Fibroblast of villous mesenchyme (primary cell): ENCODE results near the gene C19orf12. TPM values are rescaled to one million over a fixed set of nuclear protein-coding genes. Genes with fewer than 3 reads are reported as not detected.

Source experiments
- DNase-seq: peaks from one replicate; pipeline ENCODE4 v3.0.0-alpha.2; 2010; ENCODE audit warnings: low read depth
- H3K4me3 ChIP-seq: 2 replicates; pipeline ENCODE4 v1.5.1; 2011; ENCODE audit warnings: low read depth, mild to moderate bottlenecking, low read length
- CTCF ChIP-seq: IDR thresholded peaks from 2 replicates; pipeline ENCODE4 v1.5.1; 2012; ENCODE audit warnings: low read depth, mild to moderate bottlenecking, low read length; ENCODE audit not compliant: insufficient read depth
- total RNA-seq: library from RNA; depleted of rRNA; stranded (reverse); fragments of >200 nt; gene quantifications from 2 replicates; pipeline ENCODE4 v1.2.3, GENCODE V29; 2012

The C19orf12 gene
- total RNA-seq, 1 donor: 38.4 TPM

GRCh38 chr19:29706635-29707034, 8.4 kb downstream of the C19orf12 start:
- TF ChIP-seq CTCF: no peak

GRCh38 chr19:29705706-29706105, 9.4 kb downstream of the C19orf12 start:
- H3K4me3 ChIP-seq: no peak overlapping the region
- TF ChIP-seq CTCF: no peak
- no peak for DNase-seq

More at GRCh38 chr19:29706635-29707034, 8.4 kb downstream of the C19orf12 start:
- no peak for DNase-seq
- no peak overlapping the region for H3K4me3 ChIP-seq

DNA sequence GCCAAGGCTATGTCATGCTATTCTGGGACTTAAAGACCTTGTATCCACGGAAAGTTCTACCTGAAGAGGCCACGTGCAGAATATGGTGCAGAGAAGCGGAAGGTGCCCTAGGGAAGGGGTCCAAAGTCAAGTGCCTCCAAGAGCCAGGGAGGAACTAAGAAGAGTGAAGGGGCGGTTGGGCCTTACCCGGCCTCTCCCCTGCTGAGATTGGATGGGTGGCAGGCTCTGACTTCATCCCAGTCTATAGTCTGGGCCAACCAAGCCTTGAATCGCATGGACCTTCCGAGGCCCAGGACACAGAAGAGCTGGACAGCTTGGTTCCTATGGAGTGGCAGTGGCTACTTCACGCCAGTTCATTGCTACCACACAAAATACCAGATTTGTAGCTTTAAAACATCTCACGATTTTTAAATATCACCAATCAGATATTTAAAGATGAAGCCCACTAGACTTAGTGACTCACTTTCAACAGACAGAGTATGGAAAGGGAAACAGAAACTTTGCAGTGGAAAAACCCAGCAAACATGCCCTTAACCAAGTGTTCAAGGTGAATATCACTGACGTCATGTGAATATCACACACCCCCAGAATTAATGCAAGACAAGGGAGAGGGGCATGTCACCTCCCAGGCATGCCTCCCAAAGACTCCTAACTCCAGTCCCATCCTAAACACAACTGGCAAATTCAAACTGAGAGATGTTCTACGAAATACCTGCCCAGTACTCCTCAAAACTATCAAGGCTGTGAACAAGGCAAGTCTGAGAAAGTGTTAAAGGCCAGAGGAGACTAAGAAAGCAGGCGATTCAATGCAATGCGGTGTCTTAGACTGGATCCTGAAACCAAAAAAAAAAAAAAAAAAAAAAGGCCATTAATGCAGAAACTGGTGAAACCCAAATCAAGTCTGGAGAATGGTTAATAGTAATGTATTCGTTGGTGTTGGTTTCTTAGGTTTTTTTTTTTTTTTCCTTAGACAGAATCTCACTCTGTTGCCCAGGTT, 10.2 kb downstream of the C19orf12 start:
- TF ChIP-seq CTCF: no peak
- H3K4me3 ChIP-seq: no peak overlapping the region
- no peak for DNase-seq

- H3K4me3 ChIP-seq: no peak overlapping the region
- no peak for TF ChIP-seq CTCF
- no peak for DNase-seq
Observed at GRCh38 chr19:29702963-29703320, 12.1 kb downstream of the C19orf12 start.

- no peak overlapping the region for H3K4me3 ChIP-seq
- TF ChIP-seq CTCF: no peak
- no peak for DNase-seq
Observed at GRCh38 chr19:29702161-29702962, 12.7 kb downstream of the C19orf12 start.

- no peak for TF ChIP-seq CTCF
- DNase-seq: no peak
- no peak overlapping the region for H3K4me3 ChIP-seq
Observed at GRCh38 chr19:29700498-29700897, 14.6 kb downstream of the C19orf12 start.
